ENCODE data around the gene SLC26A8. TPM values are rescaled to one million over a fixed set of nuclear protein-coding genes. Genes with fewer than 3 reads are reported as not detected.

Gene SLC26A8
- total and polyA plus RNA-seq, 2 of the 13 experiments (the other 11 are each of a cell fraction or from before 2014, with no cell fraction given), result 0.46 TPM; not detected in 1

DNA sequence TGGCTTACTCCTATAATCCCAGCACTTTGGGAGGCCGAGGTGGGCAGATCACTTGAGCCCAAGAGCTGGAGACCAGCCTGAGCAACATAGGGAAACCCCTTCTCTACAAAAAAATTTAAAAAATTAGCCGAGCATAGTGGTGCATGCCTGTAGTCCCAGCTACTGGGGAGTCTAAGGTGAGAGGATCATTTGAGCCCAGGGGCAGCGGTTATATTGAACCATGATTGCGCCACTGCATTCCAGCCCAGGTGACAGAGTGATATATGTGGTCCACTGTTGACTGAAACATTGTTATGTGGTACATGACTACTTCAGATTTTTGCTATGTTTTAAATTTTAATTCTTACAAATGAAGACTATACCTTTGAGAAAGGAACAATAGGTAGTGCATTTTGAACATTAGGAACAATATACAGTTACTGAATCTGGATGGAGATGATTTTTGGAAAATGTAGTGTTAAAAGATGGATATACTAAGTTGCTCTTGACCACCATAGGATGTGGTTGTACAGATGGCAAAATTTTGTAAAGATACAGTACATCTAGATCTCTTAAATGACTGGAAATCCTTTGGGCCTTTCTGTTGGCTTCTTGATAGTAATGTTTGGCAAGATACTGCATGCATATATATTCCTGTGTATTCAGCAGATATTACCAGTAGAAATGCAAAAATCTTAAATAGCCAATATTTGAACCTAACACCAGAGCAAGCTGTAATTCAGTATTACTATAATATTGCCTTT lies 39.0 kb upstream of the SLC26A8 start (continued):
- TF ChIP-seq ZNF646 (CRISPR knock-in tag; IDR thresholded peaks at IDR 0.05) (no peak), ZNF589 (CRISPR knock-in tag; conservative IDR thresholded peaks at IDR 0.05) (no peak), ZSCAN5A (CRISPR knock-in tag; IDR thresholded peaks at IDR 0.05; ENCODE audit: borderline replicate concordance) (no peak; the same call in 1 of the 2 replicates), REXO4 (CRISPR knock-in tag; IDR thresholded peaks at IDR 0.05; ENCODE audit: borderline replicate concordance) (no peak), ZNF30 (CRISPR knock-in tag; IDR thresholded peaks at IDR 0.05) (no peak), ELF3 (CRISPR knock-in tag; IDR thresholded peaks at IDR 0.05) (peak; percentile 34; the same call in 1 of the 2 replicates), KLF16 (CRISPR knock-in tag; IDR thresholded peaks at IDR 0.05) (peak in 1 of 2 experiments; percentile 24; a peak in 1 of 4 replicates), ZNF383 (CRISPR knock-in tag; IDR thresholded peaks at IDR 0.05; ENCODE audit: borderline replicate concordance) (no peak), JUNB (CRISPR knock-in tag; IDR thresholded peaks at IDR 0.05; ENCODE audit: borderline replicate concordance) (no peak), KDM6A (CRISPR knock-in tag; IDR thresholded peaks at IDR 0.05; ENCODE audit: low read depth) (no peak), MIER2 (CRISPR knock-in tag; IDR thresholded peaks at IDR 0.05) (no peak), ZNF121 (CRISPR knock-in tag; IDR thresholded peaks at IDR 0.05) (no peak), GLI4 (CRISPR knock-in tag; IDR thresholded peaks at IDR 0.05; ENCODE audit: borderline replicate concordance) (no peak), SRF (IDR thresholded peaks at IDR 0.05; ENCODE audit: low read depth, low read length) (no peak), HNF4G (IDR thresholded peaks at IDR 0.05; ENCODE audit: borderline replicate concordance, low read depth, low read length) (peak; percentile 83), HNF4G (CRISPR knock-in tag; IDR thresholded peaks at IDR 0.05; ENCODE audit: borderline replicate concordance, low read depth) (peak; percentile 42; the same call in 1 of the 2 replicates), ARID2 (CRISPR knock-in tag; IDR thresholded peaks at IDR 0.05; ENCODE audit: borderline replicate concordance) (no peak), ARNTL (CRISPR knock-in tag; IDR thresholded peaks at IDR 0.05) (no peak), ATRX (CRISPR knock-in tag; IDR thresholded peaks at IDR 0.05; ENCODE audit: borderline replicate concordance) (no peak), MEIS1 (CRISPR knock-in tag; IDR thresholded peaks at IDR 0.05; ENCODE audit: borderline replicate concordance) (peak; percentile 94), MATR3 (CRISPR knock-in tag; IDR thresholded peaks at IDR 0.05) (no peak), ZSCAN21 (CRISPR knock-in tag; IDR thresholded peaks at IDR 0.05; ENCODE audit: borderline replicate concordance) (peak; percentile 56; the same call in 1 of the 2 replicates), ZMYM2 (CRISPR knock-in tag; IDR thresholded peaks at IDR 0.05) (peak; percentile 41; the same call in 1 of the 2 replicates)
